T47D (cell line): ENCODE measurements around the gene PEX5L.
"Not testable (repeated sequence)": the region's sequence is repeated elsewhere in the genome, so short reads cannot be mapped to it uniquely, and the experiment has no call there.

Experiments used
- DNase-seq, 2 experiments: peaks; one replicate each; pipeline versions ENCODE4 v3.0.0 to v3.0.0-alpha.2; 2011 to 2012; ENCODE audit warnings: low read depth in 1 of 2, low spot score in 1 of 2
- JUND ChIP-seq: IDR thresholded peaks from 2 replicates; pipeline ENCODE4 v1.6.1; 2012; ENCODE audit warnings: low read depth
- in situ Hi-C: cut with HindIII; loops from 2 replicates; pipeline ENCODE4 v1.10.0; 2016; ENCODE audit warnings: low sequenced_read_pairs, low pct_unique_long_range_greater_than_20kb

The PEX5L gene

GRCh38 chr3:179801263-179801662, 235.5 kb downstream of the PEX5L start:
- no peak for DNase-seq
- TF ChIP-seq JUND = no peak
- in situ Hi-C loops = no loop called here

GRCh38 chr3:179797192-179797591, 239.5 kb downstream of the PEX5L start:
- no peak for DNase-seq
- TF ChIP-seq JUND = no peak
- in situ Hi-C loops = no loop called here

GRCh38 chr3:179796421-179796820, 240.3 kb downstream of the PEX5L start:
- in situ Hi-C loops = no loop called here
- DNase-seq = no peak
- TF ChIP-seq JUND = no peak

- TF ChIP-seq JUND = no peak
- no peak for DNase-seq
- in situ Hi-C loops = no loop called here
These were observed 242.4 kb downstream of the PEX5L start for GRCh38 chr3:179794355-179794754.

GRCh38 chr3:179791793-179792192, 244.9 kb downstream of the PEX5L start:
- no peak for TF ChIP-seq JUND
- DNase-seq = no peak
- in situ Hi-C loops = no loop called here

- in situ Hi-C loops = no loop called here
- peak in 1 of 2 experiments; percentile 82 for DNase-seq
- no peak for TF ChIP-seq JUND
These were observed 247.7 kb downstream of the PEX5L start for GRCh38 chr3:179788996-179789395.

GRCh38 chr3:179782841-179783240, 253.9 kb downstream of the PEX5L start:
- DNase-seq, in situ Hi-C loops: not testable (repeated sequence)

- in situ Hi-C loops = no loop called here
- no peak for DNase-seq
- TF ChIP-seq JUND = no peak
These were observed 261.2 kb downstream of the PEX5L start for GRCh38 chr3:179775416-179776122.

GRCh38 chr3:179772297-179772696, 264.4 kb downstream of the PEX5L start:
- in situ Hi-C loops = no loop called here
- no peak for TF ChIP-seq JUND
- DNase-seq = no peak

- no peak for TF ChIP-seq JUND
- DNase-seq = no peak
- in situ Hi-C loops = no loop called here
These were observed 264.9 kb downstream of the PEX5L start for GRCh38 chr3:179771797-179772196.

- in situ Hi-C loops = no loop called here
- no peak for TF ChIP-seq JUND
These were observed 267.1 kb downstream of the PEX5L start for GRCh38 chr3:179769411-179770247.

GRCh38 chr3:179768080-179768479, 268.7 kb downstream of the PEX5L start:
- no peak for TF ChIP-seq JUND
- in situ Hi-C loops = no loop called here
- DNase-seq = peak; percentile 77 to 83

More at GRCh38 chr3:179769411-179770247, 267.1 kb downstream of the PEX5L start:
- DNase-seq = no peak

GRCh38 chr3:179766416-179767133, 270.2 kb downstream of the PEX5L start:
- no peak for TF ChIP-seq JUND
- in situ Hi-C loops = no loop called here
- no peak for DNase-seq
